Measurements from ENCODE around the gene RCAN2. TPM values are rescaled to one million over a fixed set of nuclear protein-coding genes. Genes with fewer than 3 reads are reported as not detected.

The RCAN2 gene
- total and polyA plus RNA-seq, 10 donors, result 2.4 to 15.7 (median 7.2) TPM

GRCh38 chr6:46329568-46329967, 161.7 kb downstream of the RCAN2 start:
- TF ChIP-seq CTCF (IDR thresholded peaks at IDR 0.05 in 8 of 11, conservative IDR thresholded peaks at IDR 0.05 in 3 of 11) (no peak), POLR2AphosphoS5 (IDR thresholded peaks at IDR 0.05) (no peak), POLR2A (IDR thresholded peaks at IDR 0.05) (no peak)
- 28 to 48% (median 43%) methylated on average over 2 of the region's 2 CpGs for WGBS, 5 donors
- no peak overlapping the region for H3K4me3 ChIP-seq
- H3K36me3 ChIP-seq, result no peaks in the 10 kb centered on the region
- DNase-seq, result no peak
- peaks cover 0 to 8% (median 2%) of the 10 kb centered on the region in 6 donors for H3K4me1 ChIP-seq
- H3K27me3 ChIP-seq (replicated peaks in 1 of 7), result no peaks in the 10 kb centered on the region
- H3K9me3 ChIP-seq, result no peaks in the 10 kb centered on the region
- no peak overlapping the region for H3K27ac ChIP-seq
- intact Hi-C loops (cut with DNase I; ENCODE audit: low total_unique reads), result no loop called here

- Histone ChIP-seq H3K27ac (no peak overlapping the region), H3K9me3 (no peaks in the 10 kb centered on the region), H3K4me3 (no peak overlapping the region), H3K36me3 (no peaks in the 10 kb centered on the region), H3K27me3 (replicated peaks in 1 of 7) (no peaks in the 10 kb centered on the region), H3K4me1 (peaks cover 0 to 8% (median 2%) of the 10 kb centered on the region in 6 donors)
- TF ChIP-seq POLR2AphosphoS5 (IDR thresholded peaks at IDR 0.05) (no peak), POLR2A (IDR thresholded peaks at IDR 0.05) (no peak), CTCF (IDR thresholded peaks at IDR 0.05 in 8 of 11, conservative IDR thresholded peaks at IDR 0.05 in 3 of 11) (no peak)
- intact Hi-C loops (cut with DNase I; ENCODE audit: low total_unique reads), result no loop called here
- 63 to 77% (median 72%) methylated on average over 3 of the region's 3 CpGs for WGBS, 5 donors
- no peak for DNase-seq
These were observed 163.5 kb downstream of the RCAN2 start for GRCh38 chr6:46327779-46328178.

- peaks cover 0 to 8% (median 2%) of the 10 kb centered on the region in 6 donors for H3K4me1 ChIP-seq
These were observed 165.4 kb downstream of the RCAN2 start for GRCh38 chr6:46325561-46326530.

More at GRCh38 chr6:46325561-46326530, 165.4 kb downstream of the RCAN2 start:
- no peak for TF ChIP-seq CTCF (IDR thresholded peaks at IDR 0.05 in 8 of 11, conservative IDR thresholded peaks at IDR 0.05 in 3 of 11)
- TF ChIP-seq POLR2AphosphoS5 (IDR thresholded peaks at IDR 0.05), result no peak
- no peak for TF ChIP-seq POLR2A (IDR thresholded peaks at IDR 0.05)
- intact Hi-C loops (cut with DNase I; ENCODE audit: low total_unique reads), result no loop called here
- Histone ChIP-seq H3K4me3 (no peak overlapping the region), H3K27ac (peak overlapping the region in 1 of 8 donors; percentile 34), H3K36me3 (no peaks in the 10 kb centered on the region), H3K9me3 (no peaks in the 10 kb centered on the region), H3K27me3 (replicated peaks in 1 of 7) (no peaks in the 10 kb centered on the region)
- peak; percentile 72 for DNase-seq
- WGBS, 5 donors, result 62 to 79% (median 74%) methylated on average over 21 of the region's 21 CpGs
